ENCODE results near the gene ELAC1. TPM values are rescaled to one million over a fixed set of nuclear protein-coding genes. Genes with fewer than 3 reads are reported as not detected.

ELAC1 gene
- total RNA-seq, 2 experiments from 2014 or later: 7.6 to 10.3 TPM

DNA sequence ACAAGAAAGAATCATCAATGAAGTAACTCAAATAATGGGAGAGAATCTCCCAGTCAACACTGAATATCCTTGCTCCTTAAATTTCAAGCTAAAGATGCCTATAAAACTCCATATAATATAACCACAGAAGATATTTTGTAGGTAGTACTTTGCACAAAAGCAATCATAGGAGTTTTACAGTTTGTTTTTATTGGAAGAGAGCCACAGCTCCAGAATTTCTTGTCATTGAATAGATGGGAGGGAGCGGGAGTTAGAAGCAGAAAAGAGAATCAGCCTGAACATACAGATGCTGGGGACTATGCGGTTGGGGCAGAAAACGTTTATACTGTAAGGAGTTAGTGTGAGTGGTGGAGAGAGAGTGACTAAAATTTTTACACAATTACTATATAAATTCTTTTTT is 43.9 kb downstream of the ELAC1 start:
- H3K4me1 Mint-ChIP-seq: no peaks in the 10 kb centered on the region
- DNase-seq: no peak
- CTCF ChIA-PET: interaction anchor here (1.2 kb wide), 1 partner anchor 191 kb away, joined by 4 read pairs; the partner anchor contains the start of gene MRO
- no peak for ATAC-seq
- no peak overlapping the region for H3K27ac Mint-ChIP-seq
- no peaks in the 10 kb centered on the region for H3K9me3 Mint-ChIP-seq (ENCODE audit: low read depth)
- peaks cover 7% of the 10 kb centered on the region for H3K36me3 Mint-ChIP-seq
- no peaks in the 10 kb centered on the region for H3K27me3 Mint-ChIP-seq
- H3K4me3 Mint-ChIP-seq: no peak overlapping the region

GRCh38 chr18:51012441-51012840 is 44.6 kb downstream of the ELAC1 start:
- CTCF ChIA-PET: no interaction called here
- H3K36me3 Mint-ChIP-seq: peaks cover 7% of the 10 kb centered on the region
- ATAC-seq (no peak), DNase-seq (no peak)
- H3K4me3 Mint-ChIP-seq: no peak overlapping the region
- H3K9me3 Mint-ChIP-seq (ENCODE audit: low read depth): no peaks in the 10 kb centered on the region
- H3K4me1 Mint-ChIP-seq: no peaks in the 10 kb centered on the region
- no peaks in the 10 kb centered on the region for H3K27me3 Mint-ChIP-seq
- no peak overlapping the region for H3K27ac Mint-ChIP-seq

GRCh38 chr18:51013259-51013658 is 45.4 kb downstream of the ELAC1 start:
- ATAC-seq (no peak), DNase-seq (no peak)
- H3K36me3 Mint-ChIP-seq: peaks cover 7% of the 10 kb centered on the region
- CTCF ChIA-PET: no interaction called here
- no peaks in the 10 kb centered on the region for H3K9me3 Mint-ChIP-seq (ENCODE audit: low read depth)
- no peaks in the 10 kb centered on the region for H3K27me3 Mint-ChIP-seq
- no peak overlapping the region for H3K4me3 Mint-ChIP-seq
- H3K27ac Mint-ChIP-seq: no peak overlapping the region
- no peaks in the 10 kb centered on the region for H3K4me1 Mint-ChIP-seq

DNA sequence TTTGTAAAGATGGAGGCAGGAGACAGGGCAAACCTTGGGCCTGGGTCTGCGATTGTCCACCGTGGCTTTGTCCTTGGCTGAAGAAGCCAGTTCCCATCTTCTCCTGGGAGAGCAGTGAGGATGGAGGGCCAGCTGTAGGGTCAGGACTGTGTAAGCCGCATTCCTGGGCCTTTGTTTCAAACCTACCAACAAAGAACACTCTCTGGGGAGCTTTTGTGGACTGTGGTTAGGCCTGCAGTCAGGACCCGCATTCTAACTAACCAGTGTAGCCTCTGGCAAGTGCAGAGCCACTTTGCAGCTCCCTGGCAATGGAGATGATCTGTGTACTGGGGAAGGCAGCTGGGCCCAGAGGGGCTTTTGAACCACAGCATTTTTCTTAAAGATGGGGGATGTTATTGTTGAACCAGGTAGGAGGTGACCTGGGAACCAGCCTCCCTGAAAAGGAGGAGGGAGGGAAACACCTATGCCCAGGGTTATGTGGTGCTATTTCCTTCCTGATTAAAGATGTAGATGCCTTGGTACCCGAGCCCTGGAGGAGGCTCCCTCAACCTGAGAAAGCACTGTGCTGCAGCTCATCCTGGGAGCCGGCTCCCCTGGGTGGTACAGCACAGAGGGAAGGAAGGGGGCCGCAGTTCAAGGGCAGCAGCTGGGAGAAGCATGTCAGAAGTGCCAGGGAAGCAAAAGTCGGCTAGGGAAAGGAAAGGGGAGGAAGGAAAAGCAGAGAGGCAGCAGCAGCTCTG is 49.5 kb downstream of the ELAC1 start:
- DNase-seq (no peak), ATAC-seq (no peak)
- no peaks in the 10 kb centered on the region for H3K9me3 Mint-ChIP-seq (ENCODE audit: low read depth)
- no peak overlapping the region for H3K4me3 Mint-ChIP-seq
- H3K4me1 Mint-ChIP-seq: no peaks in the 10 kb centered on the region
- CTCF ChIA-PET: interaction anchor here (0.6 to 1.4 kb wide), 2 partner anchors 34 to 181 kb away, joined by 3 read pairs; no protein-coding TSS in a partner anchor
- H3K27ac Mint-ChIP-seq: no peak overlapping the region
- H3K36me3 Mint-ChIP-seq: peaks cover 10% of the 10 kb centered on the region
- H3K27me3 Mint-ChIP-seq: no peaks in the 10 kb centered on the region

DNA sequence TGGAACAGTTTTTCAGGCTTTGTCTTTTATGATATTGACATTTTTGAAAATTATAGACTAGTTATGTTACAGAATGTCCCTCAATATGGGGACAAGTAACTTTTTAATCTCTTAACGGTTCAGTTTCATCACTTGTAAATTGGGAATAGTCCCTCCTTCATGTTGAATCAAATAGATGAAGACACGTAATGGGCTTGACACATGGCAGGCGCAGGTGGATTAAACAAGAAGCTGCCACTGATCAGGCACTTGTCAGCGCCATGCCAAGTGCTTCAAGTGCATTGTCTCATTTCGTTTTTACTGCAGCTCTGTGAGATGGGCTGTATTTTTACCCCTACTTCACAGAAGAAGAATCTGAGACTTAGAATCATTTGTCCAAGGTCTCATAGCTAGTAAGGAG is 52.7 kb downstream of the ELAC1 start:
- H3K4me1 Mint-ChIP-seq: no peaks in the 10 kb centered on the region
- H3K27ac Mint-ChIP-seq: no peak overlapping the region
- CTCF ChIA-PET: no interaction called here
- H3K36me3 Mint-ChIP-seq: peaks cover 11% of the 10 kb centered on the region
- no peaks in the 10 kb centered on the region for H3K27me3 Mint-ChIP-seq
- no peak overlapping the region for H3K4me3 Mint-ChIP-seq
- no peak for DNase-seq
- ATAC-seq: no peak
- peaks cover 6% of the 10 kb centered on the region for H3K9me3 Mint-ChIP-seq (ENCODE audit: low read depth)

- H3K36me3 Mint-ChIP-seq: peaks cover 8% of the 10 kb centered on the region
- no peak overlapping the region for H3K4me3 Mint-ChIP-seq
- peaks cover 6% of the 10 kb centered on the region for H3K9me3 Mint-ChIP-seq (ENCODE audit: low read depth)
- H3K4me1 Mint-ChIP-seq: no peaks in the 10 kb centered on the region
- DNase-seq (no peak), ATAC-seq (no peak)
- CTCF ChIA-PET: no interaction called here
- H3K27me3 Mint-ChIP-seq: no peaks in the 10 kb centered on the region
- H3K27ac Mint-ChIP-seq: no peak overlapping the region
Observed at GRCh38 chr18:51021226-51021965, 53.6 kb downstream of the ELAC1 start.

- ATAC-seq (no peak), DNase-seq (no peak)
- peaks cover 7% of the 10 kb centered on the region for H3K36me3 Mint-ChIP-seq
- H3K27ac Mint-ChIP-seq: no peak overlapping the region
- CTCF ChIA-PET: no interaction called here
- H3K4me1 Mint-ChIP-seq: peaks cover 23% of the 10 kb centered on the region
- peaks cover 6% of the 10 kb centered on the region for H3K9me3 Mint-ChIP-seq (ENCODE audit: low read depth)
- no peaks in the 10 kb centered on the region for H3K27me3 Mint-ChIP-seq
- H3K4me3 Mint-ChIP-seq: no peak overlapping the region
Observed at GRCh38 chr18:51025512-51025911, 57.7 kb downstream of the ELAC1 start.

DNA sequence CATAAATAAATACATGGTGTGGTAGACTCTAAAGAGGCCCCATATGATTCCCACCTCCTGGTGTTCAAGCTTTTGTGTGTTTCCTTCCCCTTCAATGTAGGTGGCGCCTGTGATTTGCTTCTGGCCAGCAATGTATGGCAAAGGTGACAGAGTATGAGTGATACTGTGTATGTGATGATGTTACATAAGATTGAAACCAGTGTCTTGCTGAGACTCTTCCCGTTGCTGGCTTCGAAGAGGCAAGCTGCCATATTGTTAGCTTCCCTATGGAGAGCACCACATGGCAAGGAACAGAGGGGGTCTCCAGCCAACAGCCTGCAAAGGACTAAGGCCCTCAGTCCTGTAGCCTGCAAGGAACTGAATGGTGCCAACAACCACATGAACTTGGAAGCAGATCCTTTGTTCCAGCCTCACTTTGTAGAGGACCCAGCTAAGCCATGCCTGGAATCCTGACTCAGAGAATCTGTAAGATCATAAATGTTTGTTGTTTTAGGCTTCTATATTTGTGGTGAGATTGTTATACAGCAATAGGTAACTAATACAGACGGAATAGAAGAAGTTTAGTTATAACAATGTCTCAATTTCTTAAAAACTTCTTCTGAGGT is 60.5 kb downstream of the ELAC1 start:
- Mint-ChIP-seq H3K27ac (no peak overlapping the region), H3K27me3 (no peaks in the 10 kb centered on the region), H3K4me1 (peaks cover 41% of the 10 kb centered on the region), H3K4me3 (peak overlapping the region; percentile 32), H3K9me3 (ENCODE audit: low read depth) (peaks cover 4% of the 10 kb centered on the region), H3K36me3 (peaks cover 12% of the 10 kb centered on the region)
- CTCF ChIA-PET: interaction anchor here (1.0 to 3.9 kb wide), 5 partner anchors 13 to 208 kb away, joined by 3 to 18 read pairs (median 5); partner anchors contain the start of gene MRO
- DNase-seq (peak; percentile 52), ATAC-seq (no peak)

- Mint-ChIP-seq H3K4me1 (peaks cover 46% of the 10 kb centered on the region), H3K27ac (peak overlapping the region; percentile 94), H3K27me3 (no peaks in the 10 kb centered on the region), H3K36me3 (peaks cover 11% of the 10 kb centered on the region), H3K4me3 (peak overlapping the region; percentile 89), H3K9me3 (ENCODE audit: low read depth) (no peaks in the 10 kb centered on the region)
- no peak for ATAC-seq
- no peak for DNase-seq
- CTCF ChIA-PET: interaction anchor here (0.7 to 3.9 kb wide), 6 partner anchors 10 to 209 kb away, joined by 3 to 18 read pairs (median 8); partner anchors contain the start of genes ME2 and MRO
Observed at GRCh38 chr18:51029378-51029693, 61.5 kb downstream of the ELAC1 start.

GRCh38 chr18:51029694-51030536 is 62.1 kb downstream of the ELAC1 start, which contains the start of gene SMAD4:
SMAD4 (plus strand) TSS chr18:51030213; CDS start chr18:51047047, 16,834 bp downstream.
- peaks cover 52% of the 10 kb centered on the region for H3K4me1 Mint-ChIP-seq
- peak within 1 kb of the TSS; percentile 95 for H3K4me3 Mint-ChIP-seq
- H3K9me3 Mint-ChIP-seq (ENCODE audit: low read depth): no peaks in the 10 kb centered on the region
- CTCF ChIA-PET: interaction anchor here (0.7 to 3.9 kb wide), 7 partner anchors 10 to 209 kb away, joined by 3 to 18 read pairs (median 6); partner anchors contain the start of genes ME2 and MRO
- DNase-seq (peak; percentile 98), ATAC-seq (peak; percentile 88)
- H3K36me3 Mint-ChIP-seq: peaks cover 17% of the 10 kb centered on the region
- H3K27ac Mint-ChIP-seq: peak within 1 kb of the TSS; percentile 94
- no peaks in the 10 kb centered on the region for H3K27me3 Mint-ChIP-seq

GRCh38 chr18:51030537-51031258 is 62.9 kb downstream of the ELAC1 start:
- Mint-ChIP-seq H3K9me3 (ENCODE audit: low read depth) (no peaks in the 10 kb centered on the region), H3K36me3 (peaks cover 21% of the 10 kb centered on the region), H3K27ac (peak overlapping the region; percentile 94), H3K4me3 (peak overlapping the region; percentile 95), H3K27me3 (no peaks in the 10 kb centered on the region), H3K4me1 (peaks cover 59% of the 10 kb centered on the region)
- DNase-seq: peak; percentile 69
- CTCF ChIA-PET: interaction anchor here (1.3 to 3.9 kb wide), 7 partner anchors 10 to 210 kb away, joined by 3 to 18 read pairs (median 10); partner anchors contain the start of genes ME2 and MRO
- peak; percentile 58 for ATAC-seq

DNA sequence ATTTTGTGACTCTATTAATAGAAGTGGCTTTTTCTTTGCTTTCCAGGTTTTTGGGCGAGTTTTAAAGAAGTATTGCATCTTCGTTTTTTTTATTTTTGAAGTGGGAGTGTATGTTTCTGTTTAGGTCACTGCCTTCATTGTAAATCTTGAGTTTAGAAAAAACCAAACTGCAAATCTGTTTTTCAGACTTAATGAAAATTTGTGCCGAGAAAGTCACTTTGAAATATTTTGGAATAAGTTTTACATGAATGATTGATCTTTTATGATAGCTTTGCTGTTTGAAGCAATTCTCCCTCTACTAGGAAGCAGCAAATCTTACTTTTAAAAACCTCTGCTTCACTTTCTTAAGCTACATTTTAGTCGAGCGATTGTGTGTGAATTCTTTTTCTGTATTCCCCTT is 64.4 kb downstream of the ELAC1 start:
- H3K9me3 Mint-ChIP-seq (ENCODE audit: low read depth): no peaks in the 10 kb centered on the region
- H3K4me1 Mint-ChIP-seq: peaks cover 69% of the 10 kb centered on the region
- H3K4me3 Mint-ChIP-seq: peak overlapping the region; percentile 55
- peaks cover 21% of the 10 kb centered on the region for H3K36me3 Mint-ChIP-seq
- DNase-seq (no peak), ATAC-seq (no peak)
- no peak overlapping the region for H3K27ac Mint-ChIP-seq
- CTCF ChIA-PET: interaction anchor here (1.1 to 1.8 kb wide), 3 partner anchors 20 to 65 kb away, joined by 3 to 10 read pairs (median 4); no protein-coding TSS in a partner anchor
- H3K27me3 Mint-ChIP-seq: no peaks in the 10 kb centered on the region

Data from activated CD8-positive, alpha-beta memory T cell treated with anti-CD3 and anti-CD28 coated beads, Interleukin-2, amount 10 ng/mL, durations not matched to agents 7 days and 5 days (primary cell).